LNCaP clone FGC (cell line): ENCODE measurements around the gene RETN.
A peak's percentile ranks its signal among the peaks of the same experiment; 100 is the strongest.

Experiments used
- DNase-seq: peaks from one replicate; pipeline ENCODE4 v3.0.0-alpha.2; 2011; ENCODE audit warnings: low read depth
- H3K4me3 ChIP-seq: 2 replicates; pipeline ENCODE4 v1.5.1; 2011; ENCODE audit warnings: mild to moderate bottlenecking, low read depth, low read length, control low read depth
- TF ChIP-seq, protein P1 (sequence below): IDR thresholded peaks from 2 replicates; pipeline ENCODE4 v1.5.1; 2012; ENCODE audit warnings: mild to moderate bottlenecking; ENCODE audit not compliant: control insufficient read depth, insufficient read depth; ENCODE audit errors: extremely low read depth

RETN gene

DNA sequence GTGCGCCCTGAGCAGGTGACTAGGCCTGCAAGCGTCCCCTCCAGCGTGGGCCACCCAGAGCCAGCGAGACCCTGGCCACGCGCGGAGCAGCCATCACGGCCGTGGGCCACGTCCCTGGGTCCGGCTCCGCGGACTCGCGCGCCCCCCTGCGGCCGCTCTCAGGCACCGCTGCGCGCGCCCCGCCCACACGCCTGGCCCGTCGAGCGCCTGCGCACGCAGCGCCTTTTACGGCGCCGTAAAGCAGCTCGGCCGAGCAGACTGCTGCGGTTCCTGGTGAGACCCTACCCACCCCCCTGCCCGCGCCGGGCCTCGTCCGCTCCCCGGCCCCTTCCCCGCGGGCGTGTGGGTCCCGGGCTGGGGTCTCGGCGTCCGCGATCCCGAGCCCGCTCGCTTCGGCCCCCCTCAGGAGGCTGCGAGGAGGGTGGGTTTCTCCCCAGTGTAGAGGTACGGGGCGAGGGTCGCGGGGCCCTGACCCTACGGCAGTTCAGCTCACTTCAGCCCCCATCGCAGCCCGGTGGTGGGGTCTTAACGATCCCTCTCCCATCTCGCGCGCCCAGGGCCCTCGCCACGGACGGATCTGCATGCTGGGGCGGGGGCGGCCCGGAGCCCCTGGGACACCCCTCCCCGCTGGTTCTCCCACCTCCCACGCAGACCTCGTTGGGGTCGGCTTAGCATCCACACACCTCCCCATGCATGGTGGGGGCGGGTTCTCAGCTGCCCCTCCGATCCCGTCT is 11.9 kb downstream of the RETN start, which contains the start of gene TRAPPC5:
Gene TRAPPC5, plus strand, starts transcription at position 228 of the 734 bp plus-strand sequence. CDS start 1,421 bp downstream, outside the sequence.
- TF ChIP-seq, protein P1, sequence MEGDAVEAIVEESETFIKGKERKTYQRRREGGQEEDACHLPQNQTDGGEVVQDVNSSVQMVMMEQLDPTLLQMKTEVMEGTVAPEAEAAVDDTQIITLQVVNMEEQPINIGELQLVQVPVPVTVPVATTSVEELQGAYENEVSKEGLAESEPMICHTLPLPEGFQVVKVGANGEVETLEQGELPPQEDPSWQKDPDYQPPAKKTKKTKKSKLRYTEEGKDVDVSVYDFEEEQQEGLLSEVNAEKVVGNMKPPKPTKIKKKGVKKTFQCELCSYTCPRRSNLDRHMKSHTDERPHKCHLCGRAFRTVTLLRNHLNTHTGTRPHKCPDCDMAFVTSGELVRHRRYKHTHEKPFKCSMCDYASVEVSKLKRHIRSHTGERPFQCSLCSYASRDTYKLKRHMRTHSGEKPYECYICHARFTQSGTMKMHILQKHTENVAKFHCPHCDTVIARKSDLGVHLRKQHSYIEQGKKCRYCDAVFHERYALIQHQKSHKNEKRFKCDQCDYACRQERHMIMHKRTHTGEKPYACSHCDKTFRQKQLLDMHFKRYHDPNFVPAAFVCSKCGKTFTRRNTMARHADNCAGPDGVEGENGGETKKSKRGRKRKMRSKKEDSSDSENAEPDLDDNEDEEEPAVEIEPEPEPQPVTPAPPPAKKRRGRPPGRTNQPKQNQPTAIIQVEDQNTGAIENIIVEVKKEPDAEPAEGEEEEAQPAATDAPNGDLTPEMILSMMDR = peak; percentile 98
- no peak for DNase-seq
- peak within 1 kb of the TSS; percentile 85 for H3K4me3 ChIP-seq

DNA sequence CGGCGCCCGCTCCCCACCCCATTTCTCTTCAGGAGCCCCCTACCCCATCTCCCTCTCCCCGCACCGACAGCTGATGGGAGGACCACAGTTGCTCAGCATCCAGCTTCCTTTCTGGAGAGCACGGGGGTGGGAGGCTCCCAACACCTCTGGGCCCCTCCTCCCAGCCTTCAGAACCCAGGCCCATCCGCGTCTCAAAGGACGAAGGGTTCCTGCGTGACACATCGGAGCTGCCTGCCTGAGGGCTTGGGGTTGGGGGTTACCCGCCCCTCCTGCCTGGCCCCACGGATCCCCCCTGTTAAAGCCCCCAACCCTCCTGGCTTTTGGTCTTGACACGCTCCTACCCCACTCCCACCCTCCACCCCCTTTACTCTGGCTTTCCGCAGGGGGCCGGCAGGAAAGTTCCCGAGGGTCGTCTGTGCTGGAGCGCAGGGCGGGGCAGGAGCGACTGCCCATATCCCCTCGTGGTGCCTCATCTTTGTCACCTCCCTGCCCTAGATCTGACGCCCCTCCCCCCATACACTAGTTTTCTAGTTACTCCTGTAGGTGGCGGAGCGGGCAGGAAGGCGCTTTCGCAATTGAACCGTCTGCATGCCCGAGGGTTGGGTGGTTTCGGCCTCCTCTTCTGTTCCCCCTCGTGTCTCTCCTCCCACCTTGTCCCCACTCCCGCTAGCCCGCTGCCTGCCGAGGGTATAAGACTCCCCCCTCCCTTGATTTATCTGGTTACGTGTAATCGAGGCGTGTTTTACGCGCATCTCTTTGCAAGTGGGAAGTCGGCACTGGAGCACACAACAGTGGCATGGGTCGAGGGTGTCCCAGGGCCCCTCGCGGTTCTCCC is 12.7 kb downstream of the RETN start:
- TF ChIP-seq, protein P1 = peak; percentile 69
- DNase-seq = no peak
- peak overlapping the region; percentile 85 for H3K4me3 ChIP-seq

DNA sequence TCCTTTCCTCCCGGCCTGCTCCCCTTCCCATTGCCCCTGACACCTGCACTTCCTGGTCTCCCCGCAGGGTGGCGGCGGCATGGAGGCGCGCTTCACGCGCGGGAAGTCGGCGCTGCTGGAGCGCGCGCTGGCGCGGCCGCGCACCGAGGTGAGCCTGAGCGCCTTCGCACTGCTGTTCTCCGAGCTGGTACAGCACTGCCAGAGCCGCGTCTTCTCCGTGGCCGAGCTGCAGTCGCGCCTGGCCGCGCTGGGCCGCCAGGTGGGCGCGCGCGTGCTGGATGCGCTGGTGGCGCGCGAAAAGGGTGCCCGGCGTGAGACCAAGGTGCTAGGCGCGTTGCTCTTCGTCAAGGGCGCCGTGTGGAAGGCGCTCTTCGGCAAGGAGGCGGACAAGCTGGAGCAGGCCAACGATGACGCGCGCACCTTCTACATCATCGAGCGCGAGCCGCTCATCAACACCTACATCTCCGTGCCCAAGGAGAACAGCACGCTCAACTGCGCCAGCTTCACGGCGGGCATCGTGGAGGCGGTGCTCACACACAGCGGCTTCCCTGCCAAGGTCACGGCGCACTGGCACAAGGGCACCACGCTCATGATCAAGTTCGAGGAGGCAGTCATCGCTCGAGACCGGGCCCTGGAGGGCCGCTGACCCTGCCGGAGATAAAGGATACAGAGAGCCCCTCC is 13.5 kb downstream of the RETN start:
- H3K4me3 ChIP-seq = peak overlapping the region; percentile 85
- no peak for DNase-seq
- TF ChIP-seq, protein P1 = no peak

DNA sequence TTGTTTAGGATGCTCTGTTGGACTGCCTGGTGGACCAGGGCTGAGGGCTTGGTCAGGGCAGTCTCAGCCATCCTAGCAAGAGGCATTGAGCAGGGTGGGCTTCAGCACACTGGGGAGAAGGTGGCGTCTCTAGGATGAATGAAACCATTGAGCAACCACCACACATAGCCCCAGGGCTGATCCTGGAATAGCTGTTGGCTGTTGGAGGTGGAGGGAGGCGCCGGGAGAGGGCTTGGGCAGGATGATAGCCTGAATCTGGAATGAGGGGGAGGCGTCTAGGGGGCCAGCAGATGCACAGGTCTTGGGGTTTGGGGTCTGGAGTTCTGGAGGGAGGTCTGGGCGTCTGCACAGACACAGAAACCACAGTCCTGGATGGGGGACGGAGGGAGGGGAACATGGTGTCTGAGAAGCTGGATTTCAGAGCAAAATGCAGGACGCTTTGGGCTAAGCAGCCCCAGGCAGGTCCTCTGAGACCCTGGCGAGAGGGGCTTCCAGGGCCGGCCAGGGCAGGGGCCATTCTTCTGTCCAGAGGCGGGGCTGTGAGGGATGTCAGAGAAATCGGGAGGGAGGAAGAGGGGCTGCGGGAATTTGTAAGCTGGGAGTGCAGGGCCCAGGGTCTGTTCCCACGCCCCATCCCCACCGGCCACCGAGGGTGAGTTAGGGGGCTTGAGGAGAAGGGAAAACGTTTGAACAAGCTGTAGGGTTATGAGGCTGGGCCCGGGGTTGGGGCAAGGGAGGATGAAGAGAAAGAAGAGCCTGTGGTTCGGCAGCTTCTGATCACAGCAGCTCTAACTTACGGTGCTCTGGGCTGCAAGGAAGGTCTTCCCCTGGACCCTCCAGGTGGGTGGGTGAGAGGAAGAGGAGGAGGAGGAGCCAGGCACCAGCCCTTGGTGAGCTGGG is 16.9 kb downstream of the RETN start:
- TF ChIP-seq, protein P1 = no peak
- no peak overlapping the region for H3K4me3 ChIP-seq
- DNase-seq = no peak

DNA sequence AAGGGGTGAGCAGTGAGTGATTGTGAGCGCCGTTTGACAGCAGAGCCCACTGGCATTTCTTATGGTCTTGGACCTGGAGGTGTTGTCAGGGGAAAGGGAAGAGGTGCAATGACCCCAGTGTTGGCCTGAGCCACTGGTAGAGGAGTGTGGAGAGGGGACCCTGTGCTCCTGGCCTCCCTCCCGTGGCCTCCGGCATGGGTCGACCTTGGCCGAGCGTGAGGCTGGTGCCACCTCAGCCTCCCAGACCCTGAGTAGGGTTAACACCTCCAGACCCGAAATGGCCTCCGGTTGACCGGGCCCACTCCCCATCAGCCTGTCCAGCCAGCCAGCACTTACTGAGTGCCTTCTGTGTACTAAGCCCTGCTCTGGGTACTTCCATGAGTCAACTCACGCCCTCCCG is 18.3 kb downstream of the RETN start:
- TF ChIP-seq, protein P1 = no peak
- no peak for DNase-seq
- H3K4me3 ChIP-seq = no peak overlapping the region

DNA sequence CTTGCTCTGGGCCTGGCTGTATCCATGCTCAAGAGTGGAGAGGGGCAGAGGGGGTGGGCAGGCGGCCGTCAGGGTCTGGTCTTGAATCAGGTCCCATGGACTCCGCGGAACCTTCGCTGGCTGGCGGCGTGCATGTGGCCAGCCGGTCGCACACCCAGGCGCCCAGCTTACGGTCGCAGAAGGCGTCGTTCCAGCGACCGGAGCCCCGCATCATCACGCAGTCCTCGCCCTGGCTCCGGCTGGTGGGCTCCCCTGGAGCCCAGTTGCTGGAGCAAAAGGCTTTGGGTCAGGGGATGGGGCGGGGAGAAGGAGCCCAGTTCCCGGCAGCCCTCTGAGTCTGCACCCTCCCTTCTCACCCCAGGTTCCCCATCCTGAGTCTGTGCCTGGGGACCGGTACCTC is 20.3 kb downstream of the RETN start:
- no peak overlapping the region for H3K4me3 ChIP-seq
- TF ChIP-seq, protein P1 = no peak
- DNase-seq = no peak
